HepG2 (cell line): ENCODE results near the gene CAMK1D. TPM values are rescaled to one million over a fixed set of nuclear protein-coding genes. Genes with fewer than 3 reads are reported as not detected.

Source experiments
- ATAC-seq: fragments of 200-7000 bp; cut with Tn5 transposase; 3 replicates; pipeline ENCODE4 v1.9.1; 2020; ENCODE audit warnings: mild to moderate bottlenecking, moderate library complexity
- BruUV-seq: library from RNA; stranded (reverse); fragments of 400-500 nt; replicated peaks from 2 replicates; lab custom pipeline; 2021; lab: Mats Ljungman, UMichigan
- CTCF ChIA-PET: fragments of 300-600 bp; formaldehyde crosslinking; extraction: SDS; loops from one replicate; lab custom pipeline; 2021; ENCODE audit warnings: low total read pairs, inconsistent platforms, low intra/inter-chr PET ratio; lab: Yijun Ruan, JAX
- POLR2A ChIA-PET: fragments of 350-600 bp; sonication (Branson Sonifier 250); formaldehyde crosslinking; loops from one replicate; lab custom pipeline; 2020; ENCODE audit warnings: antibody characterized with exemption, inconsistent platforms; lab: Yijun Ruan, JAX
- DNase-seq: peaks from one replicate; pipeline ENCODE4 v3.0.0-alpha.2; 2015; ENCODE audit warnings: low spot score
- FAIRE-seq: peaks from 3 replicates; lab custom pipeline; 2011; peaks lifted over from hg19 to GRCh38; lab: Jason Lieb, UNC
- H2AFZ ChIP-seq: one replicate; pipeline ENCODE4 v1.6.1; 2011; ENCODE audit warnings: low read length, inconsistent platforms
- H3K27ac ChIP-seq: fragments of 300-600 bp; 3 replicates; pipeline ENCODE4 v1.8.0; 2011; ENCODE audit warnings: mixed run types, mild to moderate bottlenecking, mixed read lengths, low read length, inconsistent platforms; ENCODE audit not compliant: insufficient read depth; ENCODE audit errors: extremely low read length
- H3K27me3 ChIP-seq, 2 experiments: fragments of 200-600 bp in 1 of 2; 2 replicates in 1 of 2; 3 replicates in 1 of 2; pipeline versions ENCODE4 v1.6.0 to v1.8.0; 2011; ENCODE audit warnings: low read length in 2 of 2, mild to moderate bottlenecking in 2 of 2, moderate library complexity in 2 of 2, inconsistent platforms in 1 of 2; ENCODE audit not compliant: insufficient read depth in 2 of 2, control insufficient read depth in 1 of 2
- H3K36me3 ChIP-seq, 2 experiments: fragments of 200-600 bp in 1 of 2; replicated peaks in 1 of 2; 2 replicates in 1 of 2; 3 replicates in 1 of 2; pipeline versions ENCODE4 v1.5.1 to v1.8.0; 2011; ENCODE audit warnings: low read length in 2 of 2, inconsistent platforms in 1 of 2; ENCODE audit not compliant: insufficient read depth in 2 of 2, control insufficient read depth in 1 of 2
- H3K4me1 ChIP-seq: 2 replicates; pipeline ENCODE4 v1.5.1; 2012; ENCODE audit warnings: low read length, inconsistent platforms; ENCODE audit not compliant: insufficient read depth
- H3K4me2 ChIP-seq: 2 replicates; pipeline ENCODE4 v1.6.0; 2011; ENCODE audit warnings: low read depth, low read length, inconsistent platforms
- H3K4me3 ChIP-seq, 3 experiments: fragments of 200-600 bp in 1 of 3; sonication (generic), shearing (Covaris generic) in 1 of 3; replicated peaks in 1 of 3; 2 replicates each; pipeline ENCODE4 v1.5.1; 2011 to 2016; ENCODE audit warnings: low read length in 3 of 3, inconsistent platforms in 2 of 3, low read depth in 2 of 3, mild to moderate bottlenecking in 2 of 3, control low read depth in 1 of 3, mixed read lengths in 1 of 3; ENCODE audit not compliant: insufficient read depth in 1 of 3
- H3K79me2 ChIP-seq: one replicate; pipeline ENCODE4 v1.6.1; 2011; ENCODE audit warnings: low read length, inconsistent platforms; ENCODE audit not compliant: insufficient read depth
- H3K9ac ChIP-seq: 2 replicates; pipeline ENCODE4 v1.6.0; 2011; ENCODE audit warnings: mild to moderate bottlenecking, low read depth, low read length, inconsistent platforms; ENCODE audit not compliant: insufficient read depth
- H3K9me3 ChIP-seq: 2 replicates; pipeline ENCODE4 v1.5.1; 2012; ENCODE audit warnings: mild to moderate bottlenecking, low read length
- H4K20me1 ChIP-seq: 2 replicates; pipeline ENCODE4 v1.6.0; 2011; ENCODE audit warnings: inconsistent platforms, mild to moderate bottlenecking, low read length, moderate library complexity; ENCODE audit not compliant: insufficient read depth
- ATF2 ChIP-seq: sonication (generic); formaldehyde crosslinking; IDR thresholded peaks from 2 replicates; pipeline ENCODE4 v1.4.0; 2020; ENCODE audit warnings: missing genetic modification reagents
- DNMT1 ChIP-seq: sonication (generic); formaldehyde crosslinking; IDR thresholded peaks from 2 replicates; pipeline ENCODE4 v1.5.1; 2020; ENCODE audit warnings: mild to moderate bottlenecking, missing genetic modification reagents
- E2F5 ChIP-seq: sonication (generic); formaldehyde crosslinking; conservative IDR thresholded peaks from 2 replicates; pipeline ENCODE4 v1.4.0; 2020; ENCODE audit warnings: missing genetic modification reagents
- FOXO1 ChIP-seq: sonication (generic); formaldehyde crosslinking; IDR thresholded peaks from 2 replicates; pipeline ENCODE4 v1.4.0; 2020; ENCODE audit warnings: missing genetic modification reagents
- HIVEP1 ChIP-seq: sonication (generic); formaldehyde crosslinking; IDR thresholded peaks from 2 replicates; pipeline ENCODE4 v1.4.0; 2020; ENCODE audit warnings: mild to moderate bottlenecking, missing genetic modification reagents
- HOXA9 ChIP-seq: sonication (generic); formaldehyde crosslinking; IDR thresholded peaks from 2 replicates; pipeline ENCODE4 v1.8.1; 2022; ENCODE audit warnings: missing genetic modification reagents, mild to moderate bottlenecking, moderate library complexity, borderline replicate concordance
- MAFF ChIP-seq: IDR thresholded peaks from 2 replicates; pipeline ENCODE4 v1.6.1; 2011; ENCODE audit warnings: low read depth, low read length, improper control_type of control experiment
- MYNN ChIP-seq: sonication (generic); formaldehyde crosslinking; IDR thresholded peaks from 2 replicates; pipeline ENCODE4 v1.4.0; 2020; ENCODE audit warnings: mild to moderate bottlenecking, low read depth, missing genetic modification reagents
- PCBP1 ChIP-seq: fragments of 200-400 bp; formaldehyde crosslinking; IDR thresholded peaks from 2 replicates; pipeline ENCODE4 v1.6.1; 2017; ENCODE audit warnings: mild to moderate bottlenecking, low read depth, low read length, borderline replicate concordance
- SIN3B ChIP-seq: fragments of 150-350 bp; IDR thresholded peaks from 2 replicates; pipeline ENCODE4 v1.6.1; 2014; ENCODE audit warnings: low read length
- SKI ChIP-seq: fragments of 450-650 bp; IDR thresholded peaks from one replicate; pipeline ENCODE4 v1.6.1; 2018; ENCODE audit warnings: mild to moderate bottlenecking; ENCODE audit not compliant: partially characterized antibody
- SP140L ChIP-seq: sonication (generic); formaldehyde crosslinking; IDR thresholded peaks from 2 replicates; pipeline ENCODE4 v1.4.0; 2020; ENCODE audit warnings: missing genetic modification reagents, borderline replicate concordance
- ZBTB7A ChIP-seq: sonication (generic); formaldehyde crosslinking; IDR thresholded peaks from 2 replicates; pipeline ENCODE4 v1.8.0; 2022; ENCODE audit warnings: mild to moderate bottlenecking, missing genetic modification reagents
- ZBTB8A ChIP-seq: sonication (generic); formaldehyde crosslinking; IDR thresholded peaks from 2 replicates; pipeline ENCODE4 v1.4.0; 2020; ENCODE audit warnings: mild to moderate bottlenecking, low read depth, missing genetic modification reagents, borderline replicate concordance
- ZFP82 ChIP-seq: sonication (generic); formaldehyde crosslinking; IDR thresholded peaks from 2 replicates; pipeline ENCODE4 v1.5.1; 2020; ENCODE audit warnings: mild to moderate bottlenecking, missing genetic modification reagents, borderline replicate concordance
- ZFYVE20 ChIP-seq: sonication (generic); formaldehyde crosslinking; IDR thresholded peaks from 2 replicates; pipeline ENCODE4 v1.8.0; 2023; ENCODE audit warnings: low read depth, mild to moderate bottlenecking, moderate library complexity, missing genetic modification reagents, borderline replicate concordance
- ZNF446 ChIP-seq: sonication (generic); formaldehyde crosslinking; IDR thresholded peaks from 2 replicates; pipeline ENCODE4 v1.5.0; 2020; ENCODE audit warnings: mild to moderate bottlenecking, missing genetic modification reagents
- ZNF670 ChIP-seq: sonication (generic); formaldehyde crosslinking; IDR thresholded peaks from 2 replicates; pipeline ENCODE4 v1.8.0; 2022; ENCODE audit warnings: mild to moderate bottlenecking, missing genetic modification reagents, borderline replicate concordance
- ZNF746 ChIP-seq: sonication (generic); formaldehyde crosslinking; IDR thresholded peaks from 2 replicates; pipeline ENCODE4 v1.8.0; 2022; ENCODE audit warnings: mild to moderate bottlenecking, missing genetic modification reagents
- ZNF768 ChIP-seq: sonication (generic); formaldehyde crosslinking; IDR thresholded peaks from 2 replicates; pipeline ENCODE4 v1.4.0; 2020; ENCODE audit warnings: missing genetic modification reagents
- WGBS: methylation state at CpG from one replicate; pipeline ENCODE4 v1.1.6; 2017; ENCODE audit warnings: low lambda C conversion rate; 5-methylcytosine and 5-hydroxymethylcytosine counted together
- in situ Hi-C: cut with HindIII; loops from 2 replicates; pipeline ENCODE4 v1.10.0; 2017; ENCODE audit warnings: low pct_unique_long_range_greater_than_20kb; ENCODE audit not compliant: extremely low pct_ligation_motif_present
- intact Hi-C: fragments of 100-400 bp; cut with micrococcal nuclease; formaldehyde crosslinking; loops from one replicate; pipeline ENCODE4 v1.10.0; 2022; ENCODE audit not compliant: unreplicated experiment
- polyA plus RNA-seq, 8 experiments: library from polyadenylated mRNA; depleted of rRNA in 3 of 8; stranded (reverse) in 7 of 8; unstranded in 1 of 8; fragments of >200 nt; fragmentation: Illumina TruSeq in 4 of 8; extraction: Trizol in 4 of 8; gene quantifications; 2 replicates each; pipeline versions ENCODE4 v1.2.1 to v1.2.3, GENCODE V29; 2011 to 2016; ENCODE audit warnings: low read depth in 4 of 8, missing spikeins in 1 of 8, mixed read lengths in 1 of 8; ENCODE audit not compliant: insufficient read depth in 1 of 8
- total RNA-seq, 5 experiments: library from RNA; depleted of rRNA; stranded (reverse); fragments of >200 nt; fragmentation: Illumina TruSeq; extraction: Trizol; gene quantifications; 2 replicates each; pipeline ENCODE4 v1.2.3, GENCODE V29; 2016; ENCODE audit warnings: low read depth in 1 of 5

Gene CAMK1D
- total and polyA plus RNA-seq, 2 of the 13 experiments (the other 11 are each of a cell fraction or from before 2014, with no cell fraction given): under 0.01 TPM; not detected in 1

- Histone ChIP-seq H3K9ac (no peak overlapping the region), H3K27ac (no peak overlapping the region)
- in situ Hi-C loops: no loop called here
- intact Hi-C loops: no loop called here
- TF ChIP-seq PCBP1 (no peak), HIVEP1 (CRISPR knock-in tag) (no peak), ZNF446 (no peak), ZFYVE20 (CRISPR knock-in tag) (no peak), HOXA9 (no peak), ZBTB7A (CRISPR knock-in tag) (no peak), MAFF (no peak), E2F5 (CRISPR knock-in tag) (no peak), SP140L (no peak), ZFP82 (CRISPR knock-in tag) (no peak), FOXO1 (CRISPR knock-in tag) (no peak), SIN3B (no peak), MYNN (CRISPR knock-in tag) (no peak), ZBTB8A (CRISPR knock-in tag) (no peak), DNMT1 (CRISPR knock-in tag) (no peak), ZNF768 (CRISPR knock-in tag) (no peak), ZNF746 (CRISPR knock-in tag) (no peak), SKI (no peak), ATF2 (no peak), ZNF670 (CRISPR knock-in tag) (no peak)
- TF ChIP-seq, all 625 proteins: peak for 0
- DNase-seq (no peak), FAIRE-seq (no peak), ATAC-seq (no peak)
- no peak overlapping the region for H3K4me3 ChIP-seq
- ChIA-PET POLR2A (no interaction called here), CTCF (no interaction called here)
- no peaks in the 10 kb centered on the region for H3K36me3 ChIP-seq
- H4K20me1 ChIP-seq: no peaks in the 10 kb centered on the region
- WGBS: 100% methylated on average over 1 of the region's 5 CpGs
- H3K4me1 ChIP-seq: no peaks in the 10 kb centered on the region
- H3K4me2 ChIP-seq: no peak overlapping the region
- H3K79me2 ChIP-seq: no peaks in the 10 kb centered on the region
- no peaks in the 10 kb centered on the region; a peak in 1 of 5 replicates for H3K27me3 ChIP-seq
- H2AFZ ChIP-seq: no peak overlapping the region
- no peaks in the 10 kb centered on the region for H3K9me3 ChIP-seq
- no TSS peak for BruUV-seq
Observed at GRCh38 chr10:12622016-12622415, 272.7 kb downstream of the CAMK1D start.
